Measurements from ENCODE around the gene NAA10.

The NAA10 gene

DNA sequence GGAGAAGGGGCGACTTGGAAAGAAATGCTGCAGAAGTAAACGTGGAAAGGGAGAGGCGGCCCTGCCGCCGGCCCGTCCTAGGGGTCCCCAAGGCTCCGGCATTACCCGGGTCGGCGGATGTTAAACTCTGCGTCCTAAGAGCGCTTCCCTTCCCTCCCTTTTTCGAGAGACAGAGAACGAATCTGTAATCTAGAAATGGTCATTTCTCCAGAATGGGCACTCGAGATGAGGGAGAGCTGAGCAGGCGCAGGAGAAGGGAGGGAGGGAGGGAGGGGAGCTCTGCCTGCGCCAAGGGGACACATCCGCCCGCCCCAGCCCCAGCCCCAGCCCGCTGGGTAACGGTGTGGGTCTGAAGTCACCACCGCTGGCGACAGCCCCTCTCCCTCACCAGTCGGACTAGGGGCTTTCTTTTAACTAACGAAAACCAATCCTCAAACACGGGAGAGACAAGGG is 35.1 kb upstream of the NAA10 start:
- Mint-ChIP-seq H3K4me3 (peak overlapping the region; percentile 100), H3K4me1 (ENCODE audit: low read depth) (peaks cover 32% of the 10 kb centered on the region), H3K27ac (peak overlapping the region; percentile 98), H3K36me3 (ENCODE audit: low read depth) (peaks cover 17% of the 10 kb centered on the region), H3K27me3 (ENCODE audit: low read depth) (no peaks in the 10 kb centered on the region), H3K9me3 (no peaks in the 10 kb centered on the region)

GRCh38 chrX:153969125-153969903 is 34.5 kb upstream of the NAA10 start:
- Mint-ChIP-seq H3K27ac (peak overlapping the region; percentile 98), H3K4me3 (peak overlapping the region; percentile 100), H3K9me3 (no peaks in the 10 kb centered on the region), H3K36me3 (ENCODE audit: low read depth) (peaks cover 17% of the 10 kb centered on the region), H3K27me3 (ENCODE audit: low read depth) (no peaks in the 10 kb centered on the region), H3K4me1 (ENCODE audit: low read depth) (peaks cover 27% of the 10 kb centered on the region)

DNA sequence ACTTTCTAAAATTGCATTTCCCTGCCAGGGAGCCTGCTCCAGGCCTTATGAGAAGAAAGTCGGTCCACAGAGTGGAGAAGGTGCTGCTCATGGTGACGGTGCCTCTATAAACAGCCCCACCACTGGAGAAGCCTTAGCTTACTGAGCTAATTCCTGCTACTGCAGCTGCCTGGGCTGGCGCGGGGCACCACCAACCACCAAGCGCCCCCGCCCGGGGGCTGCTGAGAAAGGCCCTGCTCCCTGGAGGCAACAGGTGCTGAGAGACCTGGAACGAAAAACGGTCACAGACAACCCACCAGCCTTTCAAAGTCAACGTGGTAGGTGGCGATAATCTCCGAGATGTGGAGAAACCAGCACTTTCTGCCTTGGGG is 33.9 kb upstream of the NAA10 start:
- peaks cover 24% of the 10 kb centered on the region for H3K4me1 Mint-ChIP-seq (ENCODE audit: low read depth)
- H3K27me3 Mint-ChIP-seq (ENCODE audit: low read depth), result no peaks in the 10 kb centered on the region
- peak overlapping the region; percentile 100 for H3K4me3 Mint-ChIP-seq
- no peaks in the 10 kb centered on the region for H3K9me3 Mint-ChIP-seq
- peak overlapping the region; percentile 98 for H3K27ac Mint-ChIP-seq
- H3K36me3 Mint-ChIP-seq (ENCODE audit: low read depth), result peaks cover 17% of the 10 kb centered on the region

DNA sequence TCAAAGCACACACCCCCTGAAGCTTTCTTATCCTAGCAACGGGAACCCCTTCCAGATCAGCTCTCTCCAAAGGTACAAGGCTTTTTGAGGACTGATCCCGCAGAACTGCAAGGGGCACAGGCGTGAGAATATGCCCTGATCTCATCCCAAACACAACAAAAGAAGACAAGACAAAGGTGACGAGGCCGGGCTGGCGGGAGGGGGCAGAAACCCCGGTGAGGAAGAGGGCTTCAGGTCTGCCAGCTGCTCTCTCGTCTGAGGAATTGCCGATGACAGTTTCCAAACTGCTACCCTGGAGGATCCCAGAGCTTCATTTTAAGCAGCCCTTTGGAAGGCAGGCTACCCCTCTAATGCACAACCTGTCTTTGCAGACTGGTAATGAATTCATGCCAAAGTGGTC is 33.4 kb upstream of the NAA10 start:
- Mint-ChIP-seq H3K4me1 (ENCODE audit: low read depth) (peaks cover 23% of the 10 kb centered on the region), H3K36me3 (ENCODE audit: low read depth) (peaks cover 17% of the 10 kb centered on the region), H3K27me3 (ENCODE audit: low read depth) (no peaks in the 10 kb centered on the region), H3K4me3 (peak overlapping the region; percentile 100), H3K27ac (peak overlapping the region; percentile 98), H3K9me3 (no peaks in the 10 kb centered on the region)

GRCh38 chrX:153967536-153968224 is 32.8 kb upstream of the NAA10 start:
- Mint-ChIP-seq H3K9me3 (no peaks in the 10 kb centered on the region), H3K36me3 (ENCODE audit: low read depth) (peaks cover 17% of the 10 kb centered on the region), H3K27me3 (ENCODE audit: low read depth) (no peaks in the 10 kb centered on the region), H3K27ac (peak overlapping the region; percentile 98), H3K4me3 (peak overlapping the region; percentile 100), H3K4me1 (ENCODE audit: low read depth) (peaks cover 20% of the 10 kb centered on the region)

DNA sequence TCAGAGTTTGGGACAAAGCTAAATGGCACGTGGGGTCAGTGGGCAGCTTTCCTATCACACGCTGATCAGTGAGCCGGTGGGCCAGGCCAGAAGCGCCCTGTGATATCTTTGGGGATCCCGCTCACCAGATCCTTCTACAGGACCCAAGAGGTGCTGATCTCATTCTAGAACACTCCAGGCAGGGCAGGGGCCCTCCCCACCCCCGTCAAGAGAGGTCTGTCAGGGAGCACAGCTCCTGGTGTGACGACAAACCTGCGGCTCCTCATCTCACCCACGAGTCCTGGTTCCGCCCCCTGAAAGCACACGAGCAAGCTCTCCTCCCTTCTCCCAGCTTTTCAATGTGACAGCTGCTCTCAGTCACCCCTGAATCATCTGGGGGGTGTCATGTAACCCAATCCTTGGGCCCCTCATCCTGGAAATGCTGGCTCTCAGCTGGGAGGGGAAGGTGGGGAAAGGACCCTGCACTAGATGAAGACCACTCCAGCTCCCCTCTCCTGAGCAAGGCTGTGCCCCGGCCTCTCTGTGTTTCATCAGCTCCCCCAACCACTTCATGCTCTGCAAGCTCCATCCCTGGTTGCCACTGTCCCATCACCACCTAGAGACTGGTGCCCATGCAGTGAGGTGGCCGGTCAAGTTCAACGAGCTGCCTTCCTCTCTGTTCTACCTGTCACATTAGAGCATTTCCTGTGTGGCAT is 32.2 kb upstream of the NAA10 start:
- Mint-ChIP-seq H3K4me1 (ENCODE audit: low read depth) (peaks cover 20% of the 10 kb centered on the region), H3K27me3 (ENCODE audit: low read depth) (no peaks in the 10 kb centered on the region), H3K9me3 (no peaks in the 10 kb centered on the region), H3K4me3 (peak overlapping the region; percentile 100), H3K27ac (peak overlapping the region; percentile 98), H3K36me3 (ENCODE audit: low read depth) (peaks cover 18% of the 10 kb centered on the region)

- H3K27me3 Mint-ChIP-seq (ENCODE audit: low read depth), result no peaks in the 10 kb centered on the region
- H3K4me1 Mint-ChIP-seq (ENCODE audit: low read depth), result peaks cover 20% of the 10 kb centered on the region
- H3K9me3 Mint-ChIP-seq, result no peaks in the 10 kb centered on the region
- H3K27ac Mint-ChIP-seq, result peak overlapping the region; percentile 52
- peaks cover 17% of the 10 kb centered on the region for H3K36me3 Mint-ChIP-seq (ENCODE audit: low read depth)
- H3K4me3 Mint-ChIP-seq, result peak overlapping the region; percentile 100
Observed at GRCh38 chrX:153966283-153966688, 31.4 kb upstream of the NAA10 start.

GRCh38 chrX:153965406-153965805 is 30.6 kb upstream of the NAA10 start:
- no peaks in the 10 kb centered on the region for H3K27me3 Mint-ChIP-seq (ENCODE audit: low read depth)
- no peaks in the 10 kb centered on the region for H3K9me3 Mint-ChIP-seq
- peaks cover 18% of the 10 kb centered on the region for H3K36me3 Mint-ChIP-seq (ENCODE audit: low read depth)
- H3K4me3 Mint-ChIP-seq, result no peak overlapping the region
- peaks cover 20% of the 10 kb centered on the region for H3K4me1 Mint-ChIP-seq (ENCODE audit: low read depth)
- H3K27ac Mint-ChIP-seq, result peak overlapping the region; percentile 62

- no peak overlapping the region for H3K4me3 Mint-ChIP-seq
- no peaks in the 10 kb centered on the region for H3K27me3 Mint-ChIP-seq (ENCODE audit: low read depth)
- H3K9me3 Mint-ChIP-seq, result no peaks in the 10 kb centered on the region
- H3K4me1 Mint-ChIP-seq (ENCODE audit: low read depth), result peaks cover 20% of the 10 kb centered on the region
- no peak overlapping the region for H3K27ac Mint-ChIP-seq
- peaks cover 13% of the 10 kb centered on the region for H3K36me3 Mint-ChIP-seq (ENCODE audit: low read depth)
Observed at GRCh38 chrX:153964105-153964504, 29.3 kb upstream of the NAA10 start.

DNA sequence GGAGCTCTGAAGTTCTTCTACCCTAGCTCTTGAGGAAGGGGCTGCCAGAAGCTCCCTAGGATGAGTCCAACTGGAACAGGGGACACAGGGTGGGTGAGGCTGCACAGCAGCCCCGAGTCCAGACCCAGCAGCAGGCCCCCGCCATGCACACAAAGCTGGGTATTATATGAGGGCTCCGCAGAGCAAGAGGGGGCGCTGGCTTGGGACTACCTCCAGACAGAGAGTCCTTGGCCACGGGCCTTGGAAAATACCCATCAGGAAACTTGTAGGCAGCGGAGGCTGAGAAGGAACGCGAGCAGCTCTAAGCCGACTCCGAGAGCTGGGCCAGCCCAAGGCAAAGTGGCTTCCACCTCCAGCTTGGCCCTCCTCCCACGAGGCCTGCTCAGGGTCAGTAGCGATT is 28.7 kb upstream of the NAA10 start:
- Mint-ChIP-seq H3K4me1 (ENCODE audit: low read depth) (peaks cover 20% of the 10 kb centered on the region), H3K36me3 (ENCODE audit: low read depth) (peaks cover 13% of the 10 kb centered on the region), H3K27me3 (ENCODE audit: low read depth) (no peaks in the 10 kb centered on the region), H3K4me3 (no peak overlapping the region), H3K9me3 (no peaks in the 10 kb centered on the region), H3K27ac (no peak overlapping the region)

GRCh38 chrX:153961292-153961691 is 26.5 kb upstream of the NAA10 start:
- H3K27ac Mint-ChIP-seq, result no peak overlapping the region

GRCh38 chrX:153960786-153961185 is 25.9 kb upstream of the NAA10 start:
- no peaks in the 10 kb centered on the region for H3K9me3 Mint-ChIP-seq

More at GRCh38 chrX:153961292-153961691, 26.5 kb upstream of the NAA10 start:
- H3K27me3 Mint-ChIP-seq (ENCODE audit: low read depth), result no peaks in the 10 kb centered on the region
- H3K9me3 Mint-ChIP-seq, result no peaks in the 10 kb centered on the region
- peaks cover 9% of the 10 kb centered on the region for H3K36me3 Mint-ChIP-seq (ENCODE audit: low read depth)
- peaks cover 3% of the 10 kb centered on the region for H3K4me1 Mint-ChIP-seq (ENCODE audit: low read depth)
- no peak overlapping the region for H3K4me3 Mint-ChIP-seq

GRCh38 chrX:153960077-153960476 is 25.2 kb upstream of the NAA10 start:
- peaks cover 12% of the 10 kb centered on the region for H3K36me3 Mint-ChIP-seq (ENCODE audit: low read depth)
- H3K9me3 Mint-ChIP-seq, result no peaks in the 10 kb centered on the region
- H3K27me3 Mint-ChIP-seq (ENCODE audit: low read depth), result no peaks in the 10 kb centered on the region
- H3K4me3 Mint-ChIP-seq, result no peak overlapping the region
- H3K4me1 Mint-ChIP-seq (ENCODE audit: low read depth), result peaks cover 2% of the 10 kb centered on the region
- no peak overlapping the region for H3K27ac Mint-ChIP-seq

More at GRCh38 chrX:153960786-153961185, 25.9 kb upstream of the NAA10 start:
- Mint-ChIP-seq H3K27me3 (ENCODE audit: low read depth) (no peaks in the 10 kb centered on the region), H3K4me1 (ENCODE audit: low read depth) (peaks cover under 1% of the 10 kb centered on the region), H3K27ac (no peak overlapping the region), H3K4me3 (no peak overlapping the region), H3K36me3 (ENCODE audit: low read depth) (peaks cover 10% of the 10 kb centered on the region)

GRCh38 chrX:153959649-153960048 is 24.8 kb upstream of the NAA10 start:
- Mint-ChIP-seq H3K36me3 (ENCODE audit: low read depth) (peaks cover 12% of the 10 kb centered on the region), H3K4me3 (no peak overlapping the region), H3K27me3 (ENCODE audit: low read depth) (no peaks in the 10 kb centered on the region), H3K9me3 (no peaks in the 10 kb centered on the region), H3K4me1 (ENCODE audit: low read depth) (peaks cover 2% of the 10 kb centered on the region), H3K27ac (no peak overlapping the region)

All from T-helper 1 cell treated with Interleukin-12 subunit alpha and Interleukin-12 subunit beta and Interleukin-4 antibody, amounts not matched to agents 30 μg/mL and 1 μg/mL, for 36 hours (primary cell).